Measurements from ENCODE around the gene CDKN2A.

GRCh38 chr9:22031655-22032411, 37.6 kb upstream of the CDKN2A start:
- TF ChIP-seq EP300 (IDR thresholded peaks at IDR 0.05; ENCODE audit: low read depth) (no peak), CTCF (IDR thresholded peaks at IDR 0.05) (no peak), POLR2A (IDR thresholded peaks at IDR 0.05) (no peak)

Data from transverse colon (tissue), 3 donors.